ENCODE results near the gene SIN3B.

SIN3B gene

DNA sequence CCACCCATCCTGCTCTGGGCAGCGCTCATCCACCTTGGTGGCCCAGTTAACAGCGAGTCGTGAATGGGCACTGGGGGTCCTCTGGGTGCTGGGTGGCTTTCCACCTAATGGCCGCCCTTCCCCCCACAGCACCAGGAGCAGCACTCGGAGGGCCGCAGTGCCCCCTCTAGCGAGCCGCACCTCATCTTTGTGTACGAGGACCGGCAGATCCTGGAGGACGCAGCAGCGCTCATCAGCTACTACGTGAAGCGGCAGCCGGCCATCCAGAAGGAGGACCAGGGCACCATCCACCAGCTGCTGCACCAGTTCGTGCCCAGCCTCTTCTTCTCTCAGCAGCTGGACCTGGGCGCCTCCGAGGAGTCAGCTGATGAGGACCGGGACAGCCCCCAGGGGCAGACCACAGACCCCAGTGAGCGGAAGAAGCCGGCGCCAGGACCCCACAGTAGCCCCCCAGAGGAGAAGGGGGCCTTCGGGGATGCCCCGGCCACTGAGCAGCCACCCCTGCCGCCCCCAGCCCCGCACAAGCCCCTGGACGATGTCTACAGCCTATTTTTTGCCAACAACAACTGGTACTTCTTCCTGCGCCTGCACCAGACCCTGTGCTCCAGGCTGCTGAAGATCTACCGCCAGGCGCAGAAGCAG, 40.3 kb downstream of the SIN3B start:
- H3K27ac ChIP-seq (ENCODE audit: low read depth, low read length, poor library complexity, severe bottlenecking): no peak overlapping the region
- H3K27me3 ChIP-seq (ENCODE audit: insufficient read depth, low read length): no peaks in the 10 kb centered on the region
- no peak overlapping the region for H3K4me3 ChIP-seq (ENCODE audit: low read depth, low read length, poor library complexity, severe bottlenecking)
- no peak overlapping the region for H3K4me2 ChIP-seq (ENCODE audit: low read length)
- H3K4me1 ChIP-seq (ENCODE audit: insufficient read depth, low read length, severe bottlenecking): no peaks in the 10 kb centered on the region
- H4K20me1 ChIP-seq (ENCODE audit: insufficient read depth, low read length): no peaks in the 10 kb centered on the region
- no peak overlapping the region for H2AFZ ChIP-seq (ENCODE audit: low read length)
- TF ChIP-seq, protein P1, sequence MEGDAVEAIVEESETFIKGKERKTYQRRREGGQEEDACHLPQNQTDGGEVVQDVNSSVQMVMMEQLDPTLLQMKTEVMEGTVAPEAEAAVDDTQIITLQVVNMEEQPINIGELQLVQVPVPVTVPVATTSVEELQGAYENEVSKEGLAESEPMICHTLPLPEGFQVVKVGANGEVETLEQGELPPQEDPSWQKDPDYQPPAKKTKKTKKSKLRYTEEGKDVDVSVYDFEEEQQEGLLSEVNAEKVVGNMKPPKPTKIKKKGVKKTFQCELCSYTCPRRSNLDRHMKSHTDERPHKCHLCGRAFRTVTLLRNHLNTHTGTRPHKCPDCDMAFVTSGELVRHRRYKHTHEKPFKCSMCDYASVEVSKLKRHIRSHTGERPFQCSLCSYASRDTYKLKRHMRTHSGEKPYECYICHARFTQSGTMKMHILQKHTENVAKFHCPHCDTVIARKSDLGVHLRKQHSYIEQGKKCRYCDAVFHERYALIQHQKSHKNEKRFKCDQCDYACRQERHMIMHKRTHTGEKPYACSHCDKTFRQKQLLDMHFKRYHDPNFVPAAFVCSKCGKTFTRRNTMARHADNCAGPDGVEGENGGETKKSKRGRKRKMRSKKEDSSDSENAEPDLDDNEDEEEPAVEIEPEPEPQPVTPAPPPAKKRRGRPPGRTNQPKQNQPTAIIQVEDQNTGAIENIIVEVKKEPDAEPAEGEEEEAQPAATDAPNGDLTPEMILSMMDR (IDR thresholded peaks at IDR 0.05; ENCODE audit: low read length): no peak
- no peak for TF ChIP-seq EZH2 (IDR thresholded peaks at IDR 0.05; ENCODE audit: borderline replicate concordance, low read length)
- H3F3A ChIP-seq (ENCODE audit: insufficient read depth, low read length): no peaks in the 10 kb centered on the region
- peaks cover 66% of the 10 kb centered on the region for H3K36me3 ChIP-seq (ENCODE audit: insufficient read depth, low read length)
- no peak overlapping the region for H3K9ac ChIP-seq (ENCODE audit: low read length)
- H3K9me2 ChIP-seq (ENCODE audit: low read depth, low read length): no peaks in the 10 kb centered on the region
- no peaks in the 10 kb centered on the region for H3K9me3 ChIP-seq (ENCODE audit: low read length)
- no peaks in the 10 kb centered on the region for H3K79me2 ChIP-seq (ENCODE audit: insufficient read depth, low read length)

DNA sequence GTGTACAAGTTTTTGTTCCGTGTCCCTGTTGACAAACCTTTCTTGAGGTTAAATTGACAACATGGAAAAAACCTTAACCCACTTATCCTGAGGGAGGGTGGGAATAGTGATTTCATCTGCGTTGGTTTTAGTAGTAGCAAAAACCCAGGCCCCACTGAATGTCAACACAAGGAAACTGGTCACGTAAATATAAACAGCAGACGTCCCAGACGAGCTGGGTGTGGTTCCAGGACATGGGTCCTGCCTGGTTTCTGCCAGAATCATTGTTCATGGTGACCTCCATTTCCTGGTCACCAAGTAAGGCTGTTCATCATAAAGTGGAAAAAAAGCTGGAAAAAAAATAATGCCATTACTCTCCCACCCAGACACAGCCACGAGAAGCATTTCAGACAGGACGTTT, 42.7 kb downstream of the SIN3B start:
- Histone ChIP-seq H3K36me3 (ENCODE audit: insufficient read depth, low read length) (peaks cover 60% of the 10 kb centered on the region), H3K27ac (ENCODE audit: low read depth, low read length, poor library complexity, severe bottlenecking) (no peak overlapping the region)

DNA sequence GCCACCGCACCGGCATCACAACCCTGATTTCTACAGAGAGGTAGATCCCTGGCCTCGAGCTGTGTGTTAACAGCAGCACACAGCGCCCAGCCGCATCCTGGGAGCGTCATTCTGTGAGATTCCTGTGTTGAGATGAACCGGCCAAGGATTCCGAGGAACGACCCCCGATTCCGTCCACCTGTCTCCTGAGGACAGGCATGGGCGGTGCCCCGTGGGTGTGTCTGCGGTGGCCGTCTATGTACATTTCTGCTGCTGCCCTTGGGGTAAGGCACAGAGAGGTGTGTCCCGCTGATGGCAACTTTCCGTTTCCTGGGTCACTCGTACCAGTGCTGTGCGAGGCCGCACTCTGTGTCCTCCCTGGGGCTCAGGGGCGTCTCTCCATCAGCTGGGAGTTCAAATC, 43.5 kb downstream of the SIN3B start:
- Histone ChIP-seq H3K9me3 (ENCODE audit: low read length) (no peaks in the 10 kb centered on the region), H4K20me1 (ENCODE audit: insufficient read depth, low read length) (no peaks in the 10 kb centered on the region), H3K4me3 (ENCODE audit: low read depth, low read length, poor library complexity, severe bottlenecking) (no peak overlapping the region), H3K9ac (ENCODE audit: low read length) (no peak overlapping the region), H3K9me2 (ENCODE audit: low read depth, low read length) (no peaks in the 10 kb centered on the region), H3K36me3 (ENCODE audit: insufficient read depth, low read length) (peaks cover 60% of the 10 kb centered on the region), H3K27me3 (ENCODE audit: insufficient read depth, low read length) (no peaks in the 10 kb centered on the region), H3F3A (ENCODE audit: insufficient read depth, low read length) (no peaks in the 10 kb centered on the region), H3K4me1 (ENCODE audit: insufficient read depth, low read length, severe bottlenecking) (no peaks in the 10 kb centered on the region), H3K4me2 (ENCODE audit: low read length) (no peak overlapping the region), H3K79me2 (ENCODE audit: insufficient read depth, low read length) (no peaks in the 10 kb centered on the region), H2AFZ (ENCODE audit: low read length) (no peak overlapping the region), H3K27ac (ENCODE audit: low read depth, low read length, poor library complexity, severe bottlenecking) (no peak overlapping the region)
- TF ChIP-seq, protein P1 (IDR thresholded peaks at IDR 0.05; ENCODE audit: low read length): no peak
- no peak for TF ChIP-seq EZH2 (IDR thresholded peaks at IDR 0.05; ENCODE audit: borderline replicate concordance, low read length)

More for the DNA sequence above, 42.7 kb downstream of the SIN3B start:
- Histone ChIP-seq H3F3A (ENCODE audit: insufficient read depth, low read length) (no peaks in the 10 kb centered on the region), H3K4me2 (ENCODE audit: low read length) (no peak overlapping the region), H3K4me1 (ENCODE audit: insufficient read depth, low read length, severe bottlenecking) (no peaks in the 10 kb centered on the region), H2AFZ (ENCODE audit: low read length) (no peak overlapping the region), H3K27me3 (ENCODE audit: insufficient read depth, low read length) (no peaks in the 10 kb centered on the region), H3K79me2 (ENCODE audit: insufficient read depth, low read length) (no peaks in the 10 kb centered on the region), H3K9ac (ENCODE audit: low read length) (no peak overlapping the region), H4K20me1 (ENCODE audit: insufficient read depth, low read length) (no peaks in the 10 kb centered on the region), H3K4me3 (ENCODE audit: low read depth, low read length, poor library complexity, severe bottlenecking) (no peak overlapping the region), H3K9me3 (ENCODE audit: low read length) (no peaks in the 10 kb centered on the region), H3K9me2 (ENCODE audit: low read depth, low read length) (no peaks in the 10 kb centered on the region)
- no peak for TF ChIP-seq EZH2 (IDR thresholded peaks at IDR 0.05; ENCODE audit: borderline replicate concordance, low read length)
- TF ChIP-seq, protein P1 (IDR thresholded peaks at IDR 0.05; ENCODE audit: low read length): no peak
